CD4-positive, alpha-beta memory T cell (primary cell): ENCODE measurements around the gene GPX7. TPM values are rescaled to one million over a fixed set of nuclear protein-coding genes. Genes with fewer than 3 reads are reported as not detected.

Experiments used
- CTCF ChIA-PET: fragments of 350-600 bp; sonication (Branson Sonifier 250); formaldehyde crosslinking; loops from one replicate; lab custom pipeline; 2021; ENCODE audit warnings: inconsistent platforms; ENCODE audit not compliant: partially characterized antibody; lab: Charles Lee
- POLR2A ChIA-PET: fragments of 350-600 bp; sonication (Branson Sonifier 250); formaldehyde crosslinking; loops from one replicate; lab custom pipeline; 2021; ENCODE audit not compliant: partially characterized antibody; lab: Charles Lee
- DNase-seq, 5 donors: peaks; one replicate each; pipeline versions ENCODE4 v3.0.0 to v3.0.0-alpha.2; 2020 to 2022; ENCODE audit warnings: mixed read lengths in 1 of 5
- H3K27ac ChIP-seq: one replicate; pipeline ENCODE4 v1.7.0; 2013; ENCODE audit warnings: low read depth, low read length
- H3K27me3 ChIP-seq: 2 replicates; pipeline ENCODE4 v1.7.0; 2013; ENCODE audit warnings: mild to moderate bottlenecking, low read length, moderate library complexity; ENCODE audit not compliant: insufficient read depth
- H3K36me3 ChIP-seq: 2 replicates; pipeline ENCODE4 v1.7.0; 2013; ENCODE audit warnings: mild to moderate bottlenecking, low read length, moderate library complexity; ENCODE audit not compliant: insufficient read depth
- H3K4me1 ChIP-seq: 2 replicates; pipeline ENCODE4 v1.7.0; 2013; ENCODE audit warnings: mild to moderate bottlenecking, low read length, moderate library complexity; ENCODE audit not compliant: insufficient read depth
- H3K4me3 ChIP-seq, 2 donors: one replicate each; pipeline ENCODE4 v1.7.0; 2013; ENCODE audit warnings: low read length in 2 of 2, mild to moderate bottlenecking in 1 of 2
- H3K9me3 ChIP-seq, 2 donors: one replicate each; pipeline ENCODE4 v1.7.0; 2013; ENCODE audit warnings: low read length in 2 of 2, control low read depth in 1 of 2; ENCODE audit not compliant: control insufficient read depth in 1 of 2
- H3K27ac Mint-ChIP-seq, 7 donors: one replicate each; pipeline ENCODE4 v1.8.0; 2020 to 2021; ENCODE audit warnings: mixed read lengths in 7 of 7, mild to moderate bottlenecking in 6 of 7, inconsistent platforms in 3 of 7, moderate library complexity in 3 of 7
- H3K27me3 Mint-ChIP-seq, 2 donors: one replicate each; pipeline ENCODE4 v1.8.0; 2020 to 2021; ENCODE audit warnings: mixed read lengths in 2 of 2
- H3K36me3 Mint-ChIP-seq, 2 donors: one replicate each; pipeline ENCODE4 v1.8.0; 2020 to 2021; ENCODE audit warnings: mixed read lengths in 2 of 2, inconsistent platforms in 1 of 2, mild to moderate bottlenecking in 1 of 2
- H3K4me1 Mint-ChIP-seq, 4 donors: one replicate each; pipeline ENCODE4 v1.8.0; 2020 to 2021; ENCODE audit warnings: mixed read lengths in 4 of 4, mild to moderate bottlenecking in 1 of 4
- H3K4me3 Mint-ChIP-seq, 8 donors: one replicate each; pipeline ENCODE4 v1.8.0; 2020 to 2021; ENCODE audit warnings: mixed read lengths in 8 of 8, mild to moderate bottlenecking in 7 of 8, moderate library complexity in 6 of 8, inconsistent platforms in 3 of 8
- H3K9me3 Mint-ChIP-seq, 8 donors: one replicate each; pipeline ENCODE4 v1.8.0; 2020 to 2021; ENCODE audit warnings: mixed read lengths in 8 of 8, mild to moderate bottlenecking in 5 of 8, inconsistent platforms in 3 of 8, moderate library complexity in 1 of 8
- intact Hi-C: fragments of 100-400 bp; cut with micrococcal nuclease; formaldehyde crosslinking; loops from one replicate; pipeline ENCODE4 v1.15.1; 2023
- polyA plus RNA-seq, 2 donors: library from polyadenylated mRNA; unstranded; fragments of 300-500 nt; fragmentation: Illumina TruSeq; gene quantifications; one replicate each; pipeline ENCODE4 v1.2.3, GENCODE V29; 2021
- total RNA-seq, 2 experiments: library from RNA; stranded (reverse); gene quantifications; one replicate each; pipeline ENCODE4 v1.2.3, GENCODE V29; 2021

Gene GPX7
- total and polyA plus RNA-seq, 4 experiments from 2014 or later = 26.3 to 34.4 (median 30.8) TPM

DNA sequence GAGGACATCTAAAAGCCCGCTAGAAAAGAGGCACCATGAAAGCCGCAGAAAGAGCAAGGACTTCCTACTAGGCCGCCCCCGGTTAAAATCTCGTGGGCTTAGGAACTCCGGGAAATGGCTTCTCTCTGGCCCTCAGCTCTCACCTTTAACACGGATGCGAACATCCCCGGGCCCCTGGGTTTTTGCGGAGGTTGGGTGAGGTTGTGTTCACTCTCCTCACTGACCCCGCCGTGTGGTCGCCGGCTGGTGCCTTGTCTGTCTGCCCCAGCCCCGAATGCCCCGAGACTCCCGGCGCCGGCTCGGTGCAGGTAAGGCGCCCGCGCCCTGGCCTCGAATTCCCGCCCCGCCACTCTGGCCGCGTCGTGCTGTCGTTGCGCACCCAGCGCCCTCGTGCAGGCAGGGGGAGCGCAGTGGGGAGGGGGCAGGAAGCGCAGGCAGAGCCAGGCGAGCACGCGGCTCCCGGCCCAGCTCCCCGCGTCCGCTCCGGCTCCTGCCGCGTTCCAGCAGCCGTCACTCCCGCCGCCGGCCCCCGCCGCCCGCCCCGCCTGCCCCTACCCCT lies 30.6 kb downstream of the GPX7 start, which contains the start of gene SHISAL2A:
Gene SHISAL2A (plus strand): TSS at position 437 of the 559 bp plus-strand sequence. CDS start 326 bp downstream, outside the sequence.
- Mint-ChIP-seq H3K9me3 (peaks cover 0 to 1% (median 0%) of the 10 kb centered on the region in 8 donors), H3K4me3 (peak within 1 kb of the TSS; percentile 90 to 96 (median 92)), H3K27ac (peak within 1 kb of the TSS; percentile 96 to 99 (median 97)), H3K4me1 (peaks cover 54 to 78% (median 66%) of the 10 kb centered on the region in 4 donors), H3K36me3 (peaks cover 0 to 16% of the 10 kb centered on the region in 2 donors), H3K27me3 (no peaks in the 10 kb centered on the region)
- Histone ChIP-seq H3K9me3 (no peaks in the 10 kb centered on the region), H3K27ac (peak within 1 kb of the TSS; percentile 85), H3K27me3 (no peaks in the 10 kb centered on the region), H3K4me3 (peak within 1 kb of the TSS; percentile 60 to 75), H3K36me3 (no peaks in the 10 kb centered on the region), H3K4me1 (peaks cover 68% of the 10 kb centered on the region)
- CTCF ChIA-PET = interaction anchor here (0.6 to 3.6 kb wide), 11 partner anchors 10 to 228 kb away, joined by 3 to 15 read pairs (median 6); partner anchors contain the start of genes ORC1 and PRPF38A
- peak; percentile 72 to 80 (median 75) for DNase-seq
- POLR2A ChIA-PET = interaction anchor here (0.6 to 10.9 kb wide), 28 partner anchors 9 to 267 kb away, joined by 3 to 188 read pairs (median 7); partner anchors contain the start of genes CC2D1B, COA7, GPX7 and TUT4
- intact Hi-C loops = loop anchor here (1.0 to 5.0 kb wide), 4 partner anchors 30 to 229 kb away; partner anchors contain the start of genes ORC1 and PRPF38A

- no peaks in the 10 kb centered on the region for H3K27me3 Mint-ChIP-seq
- peak overlapping the region; percentile 85 for H3K27ac ChIP-seq
- H3K9me3 ChIP-seq = no peaks in the 10 kb centered on the region
- POLR2A ChIA-PET = interaction anchor here (0.6 to 10.9 kb wide), 31 partner anchors 9 to 302 kb away, joined by 3 to 188 read pairs (median 5); partner anchors contain the start of genes CC2D1B, COA7, GPX7 and TUT4
- CTCF ChIA-PET = interaction anchor here (0.6 to 3.6 kb wide), 11 partner anchors 9 to 229 kb away, joined by 3 to 15 read pairs (median 5); partner anchors contain the start of genes ORC1 and PRPF38A
- H3K4me3 ChIP-seq = peak overlapping the region; percentile 60 to 75
- peaks cover 0 to 1% (median 0%) of the 10 kb centered on the region in 8 donors for H3K9me3 Mint-ChIP-seq
- H3K4me3 Mint-ChIP-seq = peak overlapping the region; percentile 88 to 96 (median 90)
- no peaks in the 10 kb centered on the region for H3K36me3 ChIP-seq
- peaks cover 59 to 83% (median 70%) of the 10 kb centered on the region in 4 donors for H3K4me1 Mint-ChIP-seq
- peak in 3 of 5 donors; percentile 37 to 49 (median 46) for DNase-seq
- no peaks in the 10 kb centered on the region for H3K27me3 ChIP-seq
- intact Hi-C loops = loop anchor here (1.0 to 5.0 kb wide), 3 partner anchors 34 to 229 kb away; partner anchors contain the start of genes ORC1 and PRPF38A
- peak overlapping the region; percentile 90 to 99 (median 96) for H3K27ac Mint-ChIP-seq
- H3K4me1 ChIP-seq = peaks cover 73% of the 10 kb centered on the region
- peaks cover 2 to 16% of the 10 kb centered on the region in 2 donors for H3K36me3 Mint-ChIP-seq
Observed at GRCh38 chr1:52633291-52633754, 31.2 kb downstream of the GPX7 start.

- POLR2A ChIA-PET = interaction anchor here (0.6 to 10.9 kb wide), 21 partner anchors 8 to 303 kb away, joined by 3 to 188 read pairs (median 5); partner anchors contain the start of genes CC2D1B, COA7, GPX7 and ORC1
- Mint-ChIP-seq H3K27ac (peak overlapping the region; percentile 90 to 99 (median 96)), H3K4me1 (peaks cover 60 to 88% (median 74%) of the 10 kb centered on the region in 4 donors), H3K9me3 (peaks cover 0 to 1% (median 0%) of the 10 kb centered on the region in 8 donors), H3K4me3 (peak overlapping the region; percentile 88 to 96 (median 90)), H3K27me3 (no peaks in the 10 kb centered on the region), H3K36me3 (peaks cover 6 to 16% of the 10 kb centered on the region in 2 donors)
- H3K4me1 ChIP-seq = peaks cover 81% of the 10 kb centered on the region
- intact Hi-C loops = loop anchor here (2.0 to 5.0 kb wide), 2 partner anchors 33 to 209 kb away; no protein-coding TSS in a partner anchor
- DNase-seq = peak in 1 of 5 donors; percentile 7
- H3K27me3 ChIP-seq = no peaks in the 10 kb centered on the region
- peak overlapping the region; percentile 85 for H3K27ac ChIP-seq
- H3K36me3 ChIP-seq = no peaks in the 10 kb centered on the region
- CTCF ChIA-PET = interaction anchor here (0.9 to 3.6 kb wide), 11 partner anchors 8 to 230 kb away, joined by 3 to 15 read pairs (median 5); partner anchors contain the start of genes ORC1 and PRPF38A
- peak overlapping the region; percentile 60 to 75 for H3K4me3 ChIP-seq
- no peaks in the 10 kb centered on the region for H3K9me3 ChIP-seq
Observed at GRCh38 chr1:52634111-52634510, 31.9 kb downstream of the GPX7 start.

- intact Hi-C loops = loop anchor here (2.0 to 5.0 kb wide), 2 partner anchors 211 to 268 kb away; partner anchors contain the start of gene CC2D1B
- POLR2A ChIA-PET = interaction anchor here (0.8 to 10.9 kb wide), 17 partner anchors 8 to 580 kb away, joined by 3 to 188 read pairs (median 4); partner anchors contain the start of genes CC2D1B, GPX7, ORC1 and PRPF38A
Observed at GRCh38 chr1:52635321-52636089, 33.3 kb downstream of the GPX7 start.

DNA sequence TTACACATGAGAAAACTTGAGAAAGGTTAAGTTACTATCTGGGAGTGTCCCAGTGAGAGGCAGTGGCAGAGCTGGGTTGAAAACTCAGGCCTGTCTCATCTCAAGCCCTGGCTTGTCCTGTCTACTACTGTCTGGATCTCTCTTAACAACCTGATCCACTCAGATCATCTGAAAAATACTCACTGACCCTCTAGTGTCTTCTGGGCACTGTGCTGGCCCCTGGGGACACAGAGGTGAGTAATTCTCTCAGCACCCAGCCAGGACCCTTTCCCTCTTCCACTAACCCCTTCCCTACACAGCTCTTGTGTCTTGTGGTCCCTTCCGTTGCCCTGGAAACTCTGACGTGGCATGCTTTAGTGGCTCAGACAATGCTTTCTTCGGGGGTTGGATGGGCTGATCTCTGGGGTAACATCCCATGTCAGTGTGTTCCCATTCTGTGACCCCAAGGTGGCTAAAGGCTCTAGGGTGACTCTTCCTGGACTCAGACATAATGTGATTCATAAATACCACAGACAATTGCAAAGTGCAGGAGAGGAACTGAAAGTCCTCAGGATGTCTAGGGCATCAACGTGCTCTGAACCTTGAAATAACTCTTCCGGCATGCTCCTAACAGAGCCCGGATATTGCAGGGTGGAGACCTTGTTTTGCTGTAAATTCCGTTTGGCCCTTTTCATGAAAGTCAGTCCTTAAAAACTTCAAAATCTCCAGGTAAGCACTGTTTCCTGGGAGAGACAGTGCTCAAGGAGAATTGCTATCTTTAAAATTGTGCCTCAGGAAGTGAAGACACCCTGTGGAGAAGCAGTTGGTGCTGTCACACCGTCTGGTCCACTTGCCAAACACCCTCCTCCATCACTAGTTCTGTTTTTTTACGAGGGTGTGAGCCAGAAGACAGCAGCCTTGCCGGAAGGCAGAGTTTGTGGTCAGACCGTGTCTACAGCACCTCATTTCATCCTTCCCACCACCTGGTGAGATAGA lies 34.8 kb downstream of the GPX7 start:
- intact Hi-C loops = loop anchor here (1.0 to 5.0 kb wide), 4 partner anchors 35 to 270 kb away; partner anchors contain the start of genes CC2D1B, GPX7 and TUT4
- Histone ChIP-seq H3K27ac (peak overlapping the region; percentile 85), H3K9me3 (no peaks in the 10 kb centered on the region), H3K4me1 (peaks cover 92% of the 10 kb centered on the region), H3K36me3 (no peaks in the 10 kb centered on the region), H3K27me3 (no peaks in the 10 kb centered on the region), H3K4me3 (peak overlapping the region; percentile 0 to 20)
- Mint-ChIP-seq H3K36me3 (peaks cover 17 to 25% of the 10 kb centered on the region in 2 donors), H3K27me3 (no peaks in the 10 kb centered on the region), H3K9me3 (peaks cover 0 to 3% (median 0%) of the 10 kb centered on the region in 8 donors), H3K4me1 (peaks cover 61 to 86% (median 75%) of the 10 kb centered on the region in 4 donors), H3K4me3 (peak overlapping the region; percentile 77 to 91 (median 87)), H3K27ac (peak overlapping the region; percentile 96 to 100 (median 100))
- CTCF ChIA-PET = interaction anchor here (1.2 to 2.2 kb wide), 3 partner anchors 15 to 33 kb away, joined by 3 to 9 read pairs (median 3); no protein-coding TSS in a partner anchor
- POLR2A ChIA-PET = interaction anchor here (0.6 to 10.9 kb wide), 18 partner anchors 9 to 580 kb away, joined by 3 to 188 read pairs (median 5); partner anchors contain the start of genes BTF3L4, CC2D1B, GPX7 and ORC1
- peak; percentile 83 to 92 (median 85) for DNase-seq

More at GRCh38 chr1:52635321-52636089, 33.3 kb downstream of the GPX7 start:
- H3K4me1 ChIP-seq = peaks cover 92% of the 10 kb centered on the region
- no peaks in the 10 kb centered on the region for H3K27me3 Mint-ChIP-seq
- CTCF ChIA-PET = interaction anchor here (1.1 to 3.6 kb wide), 4 partner anchors 10 to 82 kb away, joined by 3 to 15 read pairs (median 6); partner anchors contain the start of gene TUT4
- H3K4me1 Mint-ChIP-seq = peaks cover 60 to 84% (median 73%) of the 10 kb centered on the region in 4 donors
- no peaks in the 10 kb centered on the region for H3K27me3 ChIP-seq
- H3K4me3 ChIP-seq = peak overlapping the region; percentile 2 to 60
- no peaks in the 10 kb centered on the region for H3K9me3 ChIP-seq
- peak overlapping the region in 7 of 8 donors; percentile 88 to 96 (median 90) for H3K4me3 Mint-ChIP-seq
- DNase-seq = peak in 3 of 5 donors; percentile 15 to 34 (median 21)
- H3K27ac Mint-ChIP-seq = peak overlapping the region; percentile 90 to 99 (median 96)
- H3K9me3 Mint-ChIP-seq = peaks cover 0 to 1% (median 0%) of the 10 kb centered on the region in 8 donors
- H3K36me3 Mint-ChIP-seq = peaks cover 10 to 19% of the 10 kb centered on the region in 2 donors
- H3K27ac ChIP-seq = peak overlapping the region; percentile 85
- no peaks in the 10 kb centered on the region for H3K36me3 ChIP-seq
